AG09319 (cell line): Measurements from ENCODE around the gene PLCL2.

Source experiments
- DNase-seq: peaks from one replicate; pipeline ENCODE4 v3.0.0-alpha.2; 2010; ENCODE audit warnings: low read depth; ENCODE audit errors: extremely low read depth
- CTCF ChIP-seq: IDR thresholded peaks from 2 replicates; pipeline ENCODE4 v1.5.1; 2011; ENCODE audit warnings: low read depth, mild to moderate bottlenecking, inconsistent platforms, low read length, moderate library complexity

PLCL2 gene

GRCh38 chr3:16877505-16877904 is 7.2 kb upstream of the PLCL2 start:
- DNase-seq, result no peak
- no peak for TF ChIP-seq CTCF

- no peak for DNase-seq
- no peak for TF ChIP-seq CTCF
These were observed 6.8 kb upstream of the PLCL2 start for GRCh38 chr3:16877911-16878310.

- no peak for DNase-seq
- no peak for TF ChIP-seq CTCF
These were observed 2.7 kb upstream of the PLCL2 start for GRCh38 chr3:16881896-16882630.

- peak; percentile 90 for DNase-seq
- no peak; the same call in 1 of the 2 replicates for TF ChIP-seq CTCF
These were observed 1.6 kb upstream of the PLCL2 start for GRCh38 chr3:16883057-16883722.

GRCh38 chr3:16883723-16884083 is 1.1 kb upstream of the PLCL2 start:
- no peak for DNase-seq

GRCh38 chr3:16884084-16884747 is 539 bp upstream of the PLCL2 start:
- no peak for DNase-seq
- TF ChIP-seq CTCF, result peak; percentile 60

More at GRCh38 chr3:16883723-16884083, 1.1 kb upstream of the PLCL2 start:
- no peak for TF ChIP-seq CTCF
